Activated T-cell treated with anti-CD3 and anti-CD28 coated beads, Interleukin-2, amount 50 U/mL, for 72 hours (primary cell): ENCODE measurements around the gene MSRB1. TPM values are rescaled to one million over a fixed set of nuclear protein-coding genes. Genes with fewer than 3 reads are reported as not detected.

Experiments
- ATAC-seq, 2 donors: fragments of 150-1000 bp; cut with Tn5 transposase; replicated peaks in 1 of 2; 2 replicates each; pipeline ENCODE4 v1.10.0; 2021; ENCODE audit warnings: moderate library complexity in 2 of 2, mild to moderate bottlenecking in 1 of 2
- DNase-seq, 2 donors: peaks; one replicate each; pipeline ENCODE4 v3.0.0; 2021 to 2022; ENCODE audit warnings: mixed read lengths in 1 of 2
- H3K27ac Mint-ChIP-seq: one replicate; pipeline ENCODE4 v1.8.0; 2022; ENCODE audit warnings: mild to moderate bottlenecking, moderate library complexity, mixed read lengths
- H3K27me3 Mint-ChIP-seq: one replicate; pipeline ENCODE4 v1.8.0; 2022; ENCODE audit warnings: low read depth, mixed read lengths
- H3K36me3 Mint-ChIP-seq, 2 donors: one replicate each; pipeline ENCODE4 v1.8.0; 2022; ENCODE audit warnings: mixed read lengths in 2 of 2, mild to moderate bottlenecking in 1 of 2; ENCODE audit not compliant: insufficient read depth in 2 of 2
- H3K4me1 Mint-ChIP-seq: one replicate; pipeline ENCODE4 v1.8.0; 2022; ENCODE audit warnings: low read depth, mixed read lengths
- H3K4me3 Mint-ChIP-seq, 2 donors: one replicate each; pipeline ENCODE4 v1.8.0; 2022; ENCODE audit warnings: mild to moderate bottlenecking in 2 of 2, mixed read lengths in 2 of 2, moderate library complexity in 2 of 2
- H3K9me3 Mint-ChIP-seq, 2 donors: one replicate each; pipeline ENCODE4 v1.8.0; 2022; ENCODE audit warnings: mixed read lengths in 2 of 2
- total RNA-seq, 2 donors: library from RNA; stranded (reverse); gene quantifications; one replicate each; pipeline ENCODE4 v1.2.3, GENCODE V29; 2022

MSRB1 gene
- total RNA-seq, 2 donors from 2014 or later, result 17.9 to 18.8 TPM

DNA sequence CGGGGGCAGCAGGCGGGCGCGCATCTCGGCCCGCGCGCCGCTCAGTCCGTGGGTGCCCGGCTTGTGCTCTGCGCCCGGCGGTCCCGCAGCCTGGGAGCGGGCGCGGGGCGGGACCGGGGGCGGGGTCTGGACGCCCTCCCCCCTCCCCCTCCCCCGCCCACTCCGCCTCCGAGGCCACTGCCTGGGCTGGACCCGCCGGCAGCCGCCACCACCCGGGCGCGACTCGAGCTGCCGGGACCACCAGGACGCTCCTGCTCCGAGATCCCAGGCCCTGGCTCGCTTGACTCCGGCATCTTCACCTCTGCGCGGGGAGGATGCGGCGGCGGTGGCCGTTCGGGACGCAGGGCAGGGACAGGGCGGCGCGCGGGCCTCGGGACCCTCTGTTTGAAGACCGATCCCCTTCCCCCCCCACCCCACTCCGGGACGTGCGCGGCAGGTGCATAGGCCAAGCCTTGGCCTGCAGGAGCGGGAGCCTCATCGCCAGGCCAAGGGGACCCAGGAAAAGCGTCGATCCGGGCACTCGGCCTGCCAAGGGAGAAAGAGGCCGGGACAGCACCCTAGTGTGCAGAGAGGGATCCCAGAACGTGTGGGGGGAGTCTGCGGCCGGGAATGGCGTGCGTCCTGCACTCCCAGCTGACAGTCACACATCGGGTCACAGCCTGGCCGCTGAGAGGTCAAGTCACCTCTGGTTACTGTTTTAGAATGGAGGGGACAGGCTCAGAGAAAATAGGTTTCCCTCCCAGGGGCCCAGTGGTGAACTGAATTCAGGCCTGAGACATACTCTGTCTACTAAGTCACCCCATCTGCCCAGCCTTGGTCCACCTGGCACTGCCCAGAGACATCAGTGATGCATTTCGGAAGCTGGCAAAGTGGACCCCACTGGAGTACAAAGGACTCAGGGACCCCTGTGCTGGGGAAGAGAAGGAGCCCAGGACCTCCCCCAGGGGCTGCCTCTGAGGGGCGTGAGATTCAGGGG, 24.4 kb downstream of the MSRB1 start, which contains the start of gene HS3ST6:
TSS of gene HS3ST6 (minus strand) at position 65 of the 976 bp plus-strand sequence. CDS start 92 bp downstream, outside the sequence.
- H3K4me1 Mint-ChIP-seq, result peaks cover 6% of the 10 kb centered on the region
- peaks cover 59% of the 10 kb centered on the region for H3K27me3 Mint-ChIP-seq
- ATAC-seq (no peak), DNase-seq (no peak)
- no peak within 1 kb of the TSS for H3K27ac Mint-ChIP-seq
- no peak within 1 kb of the TSS for H3K4me3 Mint-ChIP-seq
- H3K9me3 Mint-ChIP-seq, result no peaks in the 10 kb centered on the region
- peaks cover 0 to 1% of the 10 kb centered on the region in 2 donors for H3K36me3 Mint-ChIP-seq

DNA sequence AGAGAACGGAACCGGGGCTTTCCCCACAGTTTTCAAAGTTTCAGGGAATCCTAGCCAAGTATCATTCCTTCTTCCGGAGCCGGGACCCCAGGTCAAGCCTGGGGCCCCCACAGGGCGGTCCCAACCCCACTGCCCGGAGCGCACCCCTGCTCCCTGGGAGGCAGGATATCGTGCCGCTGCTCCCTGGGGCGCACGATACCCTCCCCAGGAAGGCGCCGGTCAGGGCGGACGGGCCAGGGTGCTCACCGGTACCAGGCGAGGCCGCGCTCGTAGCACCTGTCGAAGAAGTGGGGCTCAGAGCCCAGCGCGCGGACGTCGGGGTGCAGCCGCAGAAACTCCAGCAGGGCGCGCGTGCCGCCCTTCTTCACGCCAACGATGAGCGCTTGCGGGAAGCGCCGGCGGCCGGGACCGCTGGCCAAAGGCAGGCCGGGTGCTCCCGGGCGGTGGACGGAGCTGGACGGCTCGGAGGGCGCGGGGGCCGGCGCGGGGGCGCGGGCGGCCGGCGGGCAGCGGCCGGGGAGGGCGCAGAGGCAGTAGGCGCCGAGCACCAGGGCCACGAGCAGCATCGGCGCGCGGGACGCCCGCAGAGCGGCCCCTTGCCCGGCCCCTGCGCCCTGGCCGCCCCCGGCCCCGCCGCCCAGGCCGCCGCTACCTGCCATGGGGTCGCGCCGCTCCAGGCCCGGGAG, 25.2 kb downstream of the MSRB1 start:
- Mint-ChIP-seq H3K4me1 (peaks cover 6% of the 10 kb centered on the region), H3K27ac (no peak overlapping the region), H3K9me3 (no peaks in the 10 kb centered on the region), H3K36me3 (peaks cover 0 to 1% of the 10 kb centered on the region in 2 donors), H3K4me3 (no peak overlapping the region), H3K27me3 (peaks cover 52% of the 10 kb centered on the region)
- ATAC-seq, result no peak
- DNase-seq, result no peak

DNA sequence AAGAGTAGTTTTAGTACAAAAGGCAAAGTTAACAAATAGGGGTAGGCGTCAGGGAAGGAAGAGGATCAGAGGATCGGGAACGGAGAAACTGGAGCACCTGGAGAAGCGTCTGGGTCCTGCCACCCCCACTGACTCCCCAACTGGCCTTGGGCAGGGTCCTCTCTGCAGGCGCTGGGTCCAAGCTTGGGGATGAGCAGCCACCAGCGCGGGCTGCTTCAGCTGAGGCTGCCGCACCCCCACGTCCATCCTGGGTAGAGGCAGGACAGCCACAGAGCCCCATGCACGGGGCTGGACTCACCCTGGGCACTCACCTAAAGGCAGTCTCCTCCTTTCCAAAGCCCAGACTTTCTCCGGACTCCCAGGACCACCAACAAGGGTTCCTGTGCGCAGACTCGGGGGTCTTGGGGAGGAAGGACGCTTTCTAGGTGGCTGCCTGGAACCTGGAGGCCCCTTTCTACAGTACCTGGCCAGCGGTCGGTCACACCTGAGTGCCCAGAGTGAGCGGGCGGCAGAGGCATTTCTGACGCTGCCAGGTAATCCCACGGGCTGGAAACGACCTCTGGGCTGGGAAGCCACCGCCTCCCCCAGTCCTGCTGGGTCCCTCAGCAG, 25.8 kb downstream of the MSRB1 start:
- DNase-seq, result no peak
- H3K27ac Mint-ChIP-seq, result no peak overlapping the region
- H3K9me3 Mint-ChIP-seq, result no peaks in the 10 kb centered on the region
- peaks cover 46% of the 10 kb centered on the region for H3K27me3 Mint-ChIP-seq
- H3K4me1 Mint-ChIP-seq, result peaks cover 6% of the 10 kb centered on the region
- no peaks in the 10 kb centered on the region for H3K36me3 Mint-ChIP-seq
- H3K4me3 Mint-ChIP-seq, result no peak overlapping the region
- no peak for ATAC-seq

DNA sequence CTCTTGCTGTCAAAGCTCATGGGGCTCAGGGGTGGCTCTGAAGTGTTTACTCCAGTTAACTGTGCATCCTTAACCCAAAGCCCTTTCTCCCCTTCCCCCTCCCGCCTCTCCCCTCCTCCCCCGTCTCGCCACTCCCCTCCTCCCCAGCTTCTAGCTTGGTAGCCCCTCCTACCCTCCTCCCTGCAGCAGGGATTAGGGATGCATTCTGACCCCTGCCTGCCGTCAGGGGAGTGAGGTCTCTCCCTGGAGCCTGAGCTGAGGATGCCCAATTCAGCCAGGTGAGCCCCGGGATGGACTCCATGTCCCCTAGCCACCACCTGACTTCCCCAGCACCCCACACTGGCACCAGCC, 26.4 kb downstream of the MSRB1 start:
- Mint-ChIP-seq H3K36me3 (no peaks in the 10 kb centered on the region), H3K9me3 (no peaks in the 10 kb centered on the region), H3K27ac (no peak overlapping the region), H3K4me1 (peaks cover 6% of the 10 kb centered on the region), H3K4me3 (no peak overlapping the region), H3K27me3 (peaks cover 43% of the 10 kb centered on the region)
- no peak for DNase-seq
- ATAC-seq, result no peak

DNA sequence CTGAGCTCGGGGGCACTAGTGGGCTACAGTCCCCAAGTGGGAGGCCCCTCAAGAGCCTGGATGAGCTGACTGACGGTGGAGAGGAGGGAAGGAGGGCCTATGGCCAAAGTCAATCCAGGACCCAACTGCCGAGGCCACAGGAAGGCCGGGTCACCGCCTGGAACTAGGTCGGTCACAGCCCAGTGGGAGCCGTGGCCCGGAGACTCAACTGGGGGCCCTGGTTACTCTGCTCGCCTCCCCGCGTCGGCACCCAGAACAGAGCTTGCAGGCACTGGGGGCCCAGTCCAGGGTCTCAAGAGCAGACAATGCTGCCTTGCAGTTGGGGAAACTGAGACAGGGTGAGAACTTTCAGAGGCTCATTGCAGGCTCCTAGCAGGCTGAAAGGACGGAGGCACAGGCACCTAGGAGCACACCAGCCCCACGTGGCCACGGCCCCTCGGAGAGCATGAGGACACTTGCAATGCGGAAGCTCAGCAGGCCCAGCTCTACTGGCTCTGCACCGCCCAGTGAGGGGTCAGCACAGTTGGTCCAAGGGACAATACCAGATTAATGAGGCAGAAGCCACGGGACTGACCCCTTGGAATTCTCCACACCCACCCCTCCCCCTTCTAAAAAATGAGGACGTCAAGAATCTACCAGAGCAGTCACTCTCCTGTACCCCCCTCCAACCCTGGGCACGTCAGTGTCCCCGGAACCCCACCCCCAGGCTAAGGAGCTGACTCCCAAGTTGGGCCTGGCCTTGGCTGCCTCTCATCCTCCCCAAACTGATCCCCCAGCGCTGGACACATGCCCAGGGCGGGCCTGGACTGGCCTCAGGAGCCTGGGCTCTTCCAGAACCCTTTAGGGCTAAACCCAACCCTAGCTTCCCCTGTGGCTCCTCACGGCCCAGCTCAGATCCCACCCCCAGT, 27.0 kb downstream of the MSRB1 start:
- no peak for DNase-seq
- ATAC-seq, result no peak
- Mint-ChIP-seq H3K9me3 (no peaks in the 10 kb centered on the region), H3K4me1 (peaks cover 6% of the 10 kb centered on the region), H3K27ac (no peak overlapping the region), H3K27me3 (peaks cover 37% of the 10 kb centered on the region), H3K36me3 (no peaks in the 10 kb centered on the region), H3K4me3 (no peak overlapping the region)

DNA sequence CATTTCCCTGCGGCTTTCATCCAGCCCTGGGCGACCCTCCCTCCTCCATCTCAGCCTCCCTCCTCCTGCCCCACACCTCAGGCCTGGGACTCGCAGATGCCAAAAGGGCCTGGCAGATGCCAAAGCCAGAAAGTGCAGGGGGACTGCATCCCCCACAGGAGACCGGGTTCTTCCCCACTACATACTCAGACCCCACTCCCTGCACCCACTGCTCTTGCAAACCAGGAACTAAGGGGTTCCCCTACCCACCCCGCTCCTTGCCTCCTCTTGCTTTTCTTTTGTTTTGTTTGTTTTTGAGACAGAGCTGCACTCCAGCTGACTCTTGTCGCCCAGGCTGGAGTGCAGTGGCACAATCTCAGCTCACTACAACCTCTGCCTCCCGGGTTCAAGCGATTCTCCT, 28.0 kb downstream of the MSRB1 start:
- no peak for DNase-seq
- H3K4me1 Mint-ChIP-seq, result no peaks in the 10 kb centered on the region
- H3K36me3 Mint-ChIP-seq, result no peaks in the 10 kb centered on the region
- H3K9me3 Mint-ChIP-seq, result no peaks in the 10 kb centered on the region
- H3K4me3 Mint-ChIP-seq, result no peak overlapping the region
- H3K27me3 Mint-ChIP-seq, result peaks cover 27% of the 10 kb centered on the region
- no peak overlapping the region for H3K27ac Mint-ChIP-seq
- no peak for ATAC-seq

DNA sequence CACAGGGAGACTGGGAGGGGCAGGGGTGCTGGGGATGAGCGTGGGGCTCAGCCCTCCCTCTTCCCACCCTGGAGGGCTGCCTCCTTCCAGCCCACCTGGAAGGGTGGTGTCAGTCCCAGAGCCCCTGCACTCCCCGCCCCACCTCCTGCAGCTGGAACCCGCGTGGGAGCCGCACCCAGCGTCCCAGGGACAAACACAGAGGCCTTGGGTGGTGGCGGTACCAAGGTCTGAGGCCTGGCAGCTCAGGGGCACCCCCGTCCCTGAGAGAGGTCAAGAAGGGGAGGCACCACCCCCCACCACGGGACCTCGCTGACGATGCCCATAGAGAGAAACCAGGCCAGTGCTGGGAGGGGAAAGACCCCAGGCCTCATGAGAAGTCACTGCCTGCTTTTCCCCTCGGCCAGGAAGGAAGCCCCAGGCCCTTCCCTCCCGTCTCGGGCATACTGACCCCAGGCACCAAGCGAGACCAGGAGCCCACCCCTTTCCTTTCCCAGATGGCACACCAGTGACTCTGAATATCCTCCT, 28.9 kb downstream of the MSRB1 start:
- ATAC-seq (no peak), DNase-seq (no peak)
- peaks cover 27% of the 10 kb centered on the region for H3K27me3 Mint-ChIP-seq
- no peaks in the 10 kb centered on the region for H3K4me1 Mint-ChIP-seq
- H3K4me3 Mint-ChIP-seq, result no peak overlapping the region
- H3K36me3 Mint-ChIP-seq, result no peaks in the 10 kb centered on the region
- H3K9me3 Mint-ChIP-seq, result no peaks in the 10 kb centered on the region
- H3K27ac Mint-ChIP-seq, result no peak overlapping the region

DNA sequence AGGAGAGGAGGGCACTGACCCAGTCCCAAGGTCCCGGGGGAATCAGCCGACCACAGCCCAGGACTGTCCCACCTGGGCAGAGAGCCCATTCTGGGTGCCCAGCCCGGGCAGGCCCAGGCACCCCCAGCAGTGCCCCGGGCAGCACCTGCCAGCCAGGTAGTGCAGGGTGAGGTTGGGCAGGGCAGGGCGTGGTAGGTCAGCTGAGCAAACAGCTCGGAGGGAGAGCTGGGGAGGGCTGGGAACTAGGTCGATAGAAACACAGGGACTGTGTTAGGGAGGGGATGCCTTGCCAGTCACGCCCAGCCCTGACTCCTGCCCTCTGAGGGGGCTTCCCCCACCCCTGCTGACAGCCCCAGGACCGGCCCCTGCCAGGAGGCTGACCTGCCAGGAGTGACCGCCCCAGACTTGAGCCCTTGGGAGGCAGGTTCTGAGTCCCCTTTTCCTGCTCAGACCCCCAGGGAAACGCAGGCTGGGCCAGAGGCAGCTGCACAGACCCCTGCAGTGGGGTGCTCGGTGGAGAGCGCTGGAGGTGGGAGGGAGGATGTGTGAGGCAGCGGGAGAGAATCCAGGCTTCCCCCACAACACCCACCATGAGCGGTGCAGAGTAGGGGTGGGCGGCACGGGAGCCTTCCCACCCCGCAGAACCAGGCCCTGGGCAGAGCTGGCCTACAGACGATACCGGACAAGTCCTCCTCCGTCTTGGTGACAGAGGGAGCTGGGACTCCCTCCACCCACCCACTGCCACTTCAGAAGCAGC, 29.5 kb downstream of the MSRB1 start:
- H3K4me3 Mint-ChIP-seq, result no peak overlapping the region
- ATAC-seq (no peak), DNase-seq (no peak)
- H3K27ac Mint-ChIP-seq, result no peak overlapping the region
- H3K27me3 Mint-ChIP-seq, result peaks cover 33% of the 10 kb centered on the region
- no peaks in the 10 kb centered on the region for H3K9me3 Mint-ChIP-seq
- no peaks in the 10 kb centered on the region for H3K36me3 Mint-ChIP-seq
- H3K4me1 Mint-ChIP-seq, result no peaks in the 10 kb centered on the region

DNA sequence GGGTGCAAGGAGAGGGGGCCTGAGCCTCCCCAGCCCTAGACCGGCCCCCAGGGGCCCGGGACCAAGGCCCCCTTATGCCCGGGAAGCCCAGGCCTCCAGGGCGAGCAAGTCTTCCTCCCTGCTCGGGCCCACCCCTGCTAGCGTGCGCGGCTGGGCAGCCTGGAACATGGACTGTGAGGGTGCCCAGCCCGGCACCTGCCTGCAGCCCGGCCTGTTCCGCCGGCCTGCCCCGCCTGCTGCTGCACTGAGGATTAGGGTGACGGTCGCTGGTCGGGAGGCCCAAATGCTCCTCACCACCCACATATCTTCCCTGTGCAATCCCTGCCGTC, 30.8 kb downstream of the MSRB1 start:
- no peak for ATAC-seq
- Mint-ChIP-seq H3K4me3 (no peak overlapping the region), H3K27me3 (peaks cover 33% of the 10 kb centered on the region), H3K27ac (no peak overlapping the region), H3K36me3 (no peaks in the 10 kb centered on the region), H3K4me1 (no peaks in the 10 kb centered on the region), H3K9me3 (no peaks in the 10 kb centered on the region)
- DNase-seq, result no peak

DNA sequence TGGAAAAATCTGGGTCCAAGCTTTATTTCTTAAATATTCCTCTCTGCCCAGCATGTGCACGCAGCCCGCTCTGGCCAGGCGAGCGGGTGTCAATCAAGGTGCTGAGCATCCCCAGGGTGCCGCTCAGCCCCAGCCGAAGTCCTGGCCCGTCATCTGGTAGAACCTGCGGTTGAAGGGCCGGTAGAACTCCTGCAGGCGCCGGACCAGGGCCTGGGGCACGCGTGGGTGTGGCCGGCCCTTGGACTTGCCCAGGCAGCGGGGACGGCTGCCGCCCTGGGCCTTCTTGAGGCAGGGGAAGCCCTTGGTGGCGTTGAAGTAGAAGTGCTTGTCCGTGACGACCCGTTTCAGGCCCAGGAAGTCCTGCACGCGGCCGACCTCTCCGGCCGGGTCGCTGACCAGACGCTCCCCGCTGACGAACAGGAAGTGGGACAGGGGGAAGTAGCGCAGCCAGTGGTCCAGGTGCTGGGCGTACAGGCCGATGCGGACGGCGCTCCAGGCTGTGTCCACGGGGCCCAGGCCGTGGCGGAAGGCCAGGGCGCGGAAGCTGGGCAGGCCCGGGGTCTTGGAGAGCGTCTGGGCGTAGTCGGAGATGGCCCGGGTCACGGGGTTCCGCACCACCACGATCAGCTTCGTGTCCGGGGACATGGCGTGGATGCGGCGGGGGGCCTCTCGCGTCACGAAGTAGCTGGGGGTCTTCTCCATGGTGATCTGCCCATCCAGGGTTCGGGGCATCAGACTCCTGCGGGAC, 31.4 kb downstream of the MSRB1 start:
- DNase-seq (no peak), ATAC-seq (no peak)
- Mint-ChIP-seq H3K9me3 (no peaks in the 10 kb centered on the region), H3K27ac (no peak overlapping the region), H3K4me3 (no peak overlapping the region), H3K36me3 (no peaks in the 10 kb centered on the region), H3K27me3 (peaks cover 27% of the 10 kb centered on the region), H3K4me1 (no peaks in the 10 kb centered on the region)

DNA sequence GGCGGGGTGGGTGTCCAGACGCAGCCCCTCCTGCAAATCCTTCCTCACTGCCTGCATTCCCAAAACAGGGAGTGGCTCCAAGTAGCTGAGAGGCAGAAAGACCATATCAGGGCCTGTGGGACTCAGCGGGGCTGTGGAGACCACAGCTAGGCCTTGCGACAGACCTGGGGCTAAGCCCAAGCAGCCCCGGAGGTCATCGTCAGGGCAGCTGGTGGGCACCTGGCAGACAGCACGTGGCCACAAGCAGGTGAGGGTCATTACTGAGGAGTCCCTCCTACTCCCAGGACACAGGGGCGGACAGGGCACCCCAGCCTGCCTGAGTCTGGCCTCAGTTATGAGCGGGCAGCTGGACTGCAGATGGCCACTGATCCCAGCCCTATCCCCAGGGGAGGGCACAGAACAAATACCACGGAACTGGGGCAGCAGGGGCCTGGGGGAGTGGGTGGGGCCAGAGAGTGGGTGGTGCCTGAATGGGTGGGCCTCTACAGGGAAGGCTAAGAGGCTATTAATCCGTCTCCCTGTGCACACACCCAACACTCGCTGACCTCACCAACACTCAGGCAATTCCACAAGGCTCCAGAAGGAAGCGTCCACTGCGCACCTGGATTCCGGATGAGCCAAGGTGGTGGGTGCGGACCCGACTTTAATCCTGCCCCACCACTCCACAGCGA, 33.3 kb downstream of the MSRB1 start:
- DNase-seq (no peak), ATAC-seq (no peak)
- Mint-ChIP-seq H3K4me1 (no peaks in the 10 kb centered on the region), H3K27me3 (peaks cover 13% of the 10 kb centered on the region), H3K9me3 (no peaks in the 10 kb centered on the region), H3K27ac (no peak overlapping the region), H3K36me3 (no peaks in the 10 kb centered on the region), H3K4me3 (no peak overlapping the region)
